K562 (cell line): ENCODE data around the gene DCAF10. TPM values are rescaled to one million over a fixed set of nuclear protein-coding genes. Genes with fewer than 3 reads are reported as not detected.

Experiments
- AFF4 ChIP-seq: sonication (generic); formaldehyde crosslinking; IDR thresholded peaks from 2 replicates; pipeline ENCODE4 v1.8.0; 2023; ENCODE audit warnings: mild to moderate bottlenecking, missing genetic modification reagents
- E2F5 ChIP-seq: sonication (generic); formaldehyde crosslinking; IDR thresholded peaks from 2 replicates; pipeline ENCODE4 v1.8.0; 2022; ENCODE audit warnings: mild to moderate bottlenecking, missing genetic modification reagents
- GABPB1 ChIP-seq: sonication (generic); formaldehyde crosslinking; IDR thresholded peaks from 2 replicates; pipeline ENCODE4 v1.8.0; 2022; ENCODE audit warnings: mild to moderate bottlenecking, missing genetic modification reagents
- GMEB1 ChIP-seq: fragments of 250-450 bp; sonication (Bioruptor Pico); IDR thresholded peaks from 2 replicates; pipeline ENCODE4 v1.4.0; 2020; ENCODE audit warnings: mild to moderate bottlenecking
- NCOR1 ChIP-seq: fragments of 450-650 bp; IDR thresholded peaks from 2 replicates; pipeline ENCODE4 v1.6.1; 2016; ENCODE audit warnings: mild to moderate bottlenecking, moderate library complexity
- NR2C1 ChIP-seq, 2 experiments: fragments of 450-650 bp; IDR thresholded peaks; 2 replicates each; pipeline ENCODE4 v1.6.1; 2017; ENCODE audit warnings: mild to moderate bottlenecking in 2 of 2, antibody characterized with exemption in 1 of 2, inconsistent platforms in 1 of 2, missing compliant biosample characterization in 1 of 2, missing genetic modification characterization in 1 of 2
- PCBP1 ChIP-seq: fragments of 200-400 bp; formaldehyde crosslinking; IDR thresholded peaks from 2 replicates; pipeline ENCODE4 v1.6.1; 2018; ENCODE audit warnings: mild to moderate bottlenecking, low read depth, low read length; ENCODE audit not compliant: poor library complexity, severe bottlenecking
- PREB ChIP-seq: sonication (generic); formaldehyde crosslinking; IDR thresholded peaks from 2 replicates; pipeline ENCODE4 v1.8.1; 2023; ENCODE audit warnings: mild to moderate bottlenecking, missing genetic modification reagents
- RAD21 ChIP-seq, 2 experiments: fragments of 250-450 bp in 1 of 2; fragments of 450-650 bp in 1 of 2; sonication (Bioruptor Pico) in 1 of 2; formaldehyde crosslinking in 1 of 2; IDR thresholded peaks in 1 of 2; conservative IDR thresholded peaks in 1 of 2; 2 replicates each; pipeline versions ENCODE4 v1.4.0 to v1.8.0; 2020 to 2022; ENCODE audit warnings: mild to moderate bottlenecking in 2 of 2, moderate library complexity in 1 of 2
- SIN3A ChIP-seq, 2 experiments: fragments of 150-350 bp in 1 of 2; IDR thresholded peaks; 2 replicates each; pipeline ENCODE4 v1.6.1; 2011 to 2016; ENCODE audit warnings: borderline replicate concordance in 2 of 2, low read depth in 2 of 2, low read length in 2 of 2, mild to moderate bottlenecking in 2 of 2, moderate library complexity in 2 of 2; ENCODE audit not compliant: control insufficient read depth in 1 of 2
- SIN3B ChIP-seq: fragments of 450-650 bp; IDR thresholded peaks from 2 replicates; pipeline ENCODE4 v1.6.1; 2017; ENCODE audit warnings: low read depth, mild to moderate bottlenecking, moderate library complexity
- THRA ChIP-seq: fragments of 450-650 bp; IDR thresholded peaks from 2 replicates; pipeline ENCODE4 v1.6.1; 2017; ENCODE audit warnings: mild to moderate bottlenecking, moderate library complexity
- ZNF124 ChIP-seq: sonication (generic); formaldehyde crosslinking; IDR thresholded peaks from 2 replicates; pipeline ENCODE4 v1.8.1; 2022; ENCODE audit warnings: missing genetic modification reagents
- ZNF224 ChIP-seq: sonication (generic); formaldehyde crosslinking; IDR thresholded peaks from 2 replicates; pipeline ENCODE4 v1.8.0; 2022; ENCODE audit warnings: mild to moderate bottlenecking, missing genetic modification reagents
- ZNF347 ChIP-seq: fragments of 450-650 bp; formaldehyde crosslinking; IDR thresholded peaks from 2 replicates; pipeline ENCODE4 v1.4.0; 2020; ENCODE audit warnings: low read depth, mild to moderate bottlenecking, moderate library complexity
- ZNF707 ChIP-seq: fragments of 250-450 bp; sonication (Bioruptor Pico); conservative IDR thresholded peaks from 2 replicates; pipeline ENCODE4 v1.8.0; 2022; ENCODE audit warnings: inconsistent platforms, mild to moderate bottlenecking, moderate library complexity
- polyA plus RNA-seq, 8 experiments: library from polyadenylated mRNA; depleted of rRNA in 4 of 8; stranded (reverse) in 5 of 8; unstranded in 3 of 8; fragments of >200 nt; fragmentation: Nextera tagmentation in 2 of 8; fragmentation: Illumina TruSeq in 1 of 8; extraction: Ambion mirVana in 2 of 8; extraction: Trizol in 1 of 8; gene quantifications; 2 replicates each; pipeline versions ENCODE4 v1.2.1 to v1.2.3, GENCODE V29; 2011 to 2014; ENCODE audit warnings: inconsistent platforms in 1 of 8, missing spikeins in 1 of 8
- total RNA-seq, 7 experiments: library from RNA; depleted of rRNA in 6 of 7; stranded (reverse); fragments of >200 nt in 6 of 7; fragmentation: Illumina TruSeq in 2 of 7; extraction: Trizol in 2 of 7; gene quantifications; 2 replicates each; pipeline versions ENCODE4 v1.2.1 to v1.2.3, GENCODE V29; 2011 to 2021; ENCODE audit warnings: low replicate concordance in 1 of 7

Gene DCAF10
- total and polyA plus RNA-seq, 9 of the 15 experiments (the other 6 are each of a cell fraction or from before 2014, with no cell fraction given) = 6.8 to 40.1 (median 16.9) TPM

- TF ChIP-seq AFF4 (CRISPR knock-in tag) (peak; percentile 93), PREB (CRISPR knock-in tag) (0 out of 2 replicates have a peak, but pooled peaks have one; percentile 24), NR2C1 (IDR thresholded peaks at IDR 0.05) (peak; percentile 86), NR2C1 (tag; IDR thresholded peaks at IDR 0.05) (peak; percentile 86), ZNF224 (0 out of 2 replicates have a peak, but pooled peaks have one; percentile 31), GABPB1 (CRISPR knock-in tag) (peak; percentile 85), NCOR1 (peak; percentile 63), THRA (no peak), ZNF347 (CRISPR knock-in tag) (0 out of 2 replicates have a peak, but pooled peaks have one; percentile 32), SIN3B (peak; percentile 93), ZNF124 (CRISPR knock-in tag) (0 out of 2 replicates have a peak, but pooled peaks have one; percentile 81), GMEB1 (CRISPR knock-in tag) (peak; percentile 78), PCBP1 (peak; percentile 68), RAD21 (CRISPR knock-in tag; conservative IDR thresholded peaks at IDR 0.05 in 1 of 2, IDR thresholded peaks at IDR 0.05 in 1 of 2) (peak; percentile 80), SIN3A (IDR thresholded peaks at IDR 0.05; ENCODE audit: borderline replicate concordance in 2 of 2, control insufficient read depth in 1 of 2, low read depth in 2 of 2, low read length in 2 of 2) (peak; percentile 86 to 96), E2F5 (CRISPR knock-in tag) (no peak; the same call in 1 of the 2 replicates), ZNF707 (0 out of 2 replicates have a peak, but pooled peaks have one; percentile 4)
These were observed 103.2 kb downstream of the DCAF10 start, which contains the start of gene SLC25A51 (continued) for GRCh38 chr9:37903647-37904444.
